Right ventricle myocardium inferior (tissue), 1 donor: ENCODE data around the gene XCR1. TPM values are rescaled to one million over a fixed set of nuclear protein-coding genes. Genes with fewer than 3 reads are reported as not detected.

Experiments used
- ATAC-seq: fragments of 200-7000 bp; cut with Tn5 transposase; one replicate; pipeline ENCODE4 v1.9.1; 2020; ENCODE audit warnings: mild to moderate bottlenecking, moderate library complexity
- DNase-seq: peaks from one replicate; pipeline ENCODE4 v3.0.0; 2021; ENCODE audit errors: missing footprints
- intact Hi-C: fragments of 100-400 bp; cut with DNase I; formaldehyde crosslinking; loops from one replicate; pipeline ENCODE4 v1.11.0; 2022
- total RNA-seq: library from RNA; stranded (reverse); fragmentation: NEBNext Ultra II Directional; extraction: Animal tissue kit (Norgen Biotek cat#: 25700); gene quantifications from one replicate; pipeline ENCODE4 v1.2.1, GENCODE V29; 2021
- donor health status: DM: no; HTN: yes; CAD: no; lungs with severe emphysema.

Gene XCR1
- total RNA-seq, 1 donor from 2014 or later: not detected

- DNase-seq (no peak), ATAC-seq (no peak)
- intact Hi-C loops: no loop called here
Measured at GRCh38 chr3:45974686-45975085, 52.6 kb downstream of the XCR1 start.

GRCh38 chr3:45972534-45973402, 54.5 kb downstream of the XCR1 start:
- intact Hi-C loops: no loop called here
- DNase-seq: no peak
- peak; percentile 22 for ATAC-seq

- no peak for DNase-seq
- intact Hi-C loops: no loop called here
- no peak for ATAC-seq
Measured at GRCh38 chr3:45969953-45970352, 57.3 kb downstream of the XCR1 start.

GRCh38 chr3:45969116-45969515, 58.2 kb downstream of the XCR1 start:
- no peak for ATAC-seq
- intact Hi-C loops: no loop called here
- DNase-seq: no peak

GRCh38 chr3:45968706-45969105, 58.6 kb downstream of the XCR1 start:
- ATAC-seq (no peak), DNase-seq (no peak)
- intact Hi-C loops: no loop called here

- ATAC-seq: peak; percentile 47
- DNase-seq: no peak
- intact Hi-C loops: no loop called here
Measured at GRCh38 chr3:45968149-45968548, 59.1 kb downstream of the XCR1 start.

GRCh38 chr3:45967724-45968123, 59.6 kb downstream of the XCR1 start:
- peak; percentile 49 for ATAC-seq
- intact Hi-C loops: no loop called here
- no peak for DNase-seq

Other genes starting within 250 kb of the XCR1 start
- not detected for gene SLC6A20, start 230.9 kb downstream of the XCR1 start, total RNA-seq
- gene LZTFL1, start 185.4 kb downstream of the XCR1 start, total RNA-seq: 8.9 TPM
- not detected for gene CCR9, start 140.9 kb downstream of the XCR1 start, total RNA-seq
- gene CXCR6, start 84.0 kb downstream of the XCR1 start, total RNA-seq: 0.19 TPM
- gene FYCO1, start 31.7 kb downstream of the XCR1 start, total RNA-seq: 107 TPM
- 3.8 TPM for gene CCR1, start 180.8 kb upstream of the XCR1 start, total RNA-seq
- not detected for gene CCR3, start 215.0 kb upstream of the XCR1 start, total RNA-seq